CD4-positive, alpha-beta T cell treated with Interleukin-15 for 4 hours (primary cell): ENCODE data around the gene THBS4.

Source experiments
- DNase-seq: peaks from one replicate; pipeline ENCODE4 v3.0.0-alpha.2; 2020; ENCODE audit warnings: low spot score

THBS4 gene

DNA sequence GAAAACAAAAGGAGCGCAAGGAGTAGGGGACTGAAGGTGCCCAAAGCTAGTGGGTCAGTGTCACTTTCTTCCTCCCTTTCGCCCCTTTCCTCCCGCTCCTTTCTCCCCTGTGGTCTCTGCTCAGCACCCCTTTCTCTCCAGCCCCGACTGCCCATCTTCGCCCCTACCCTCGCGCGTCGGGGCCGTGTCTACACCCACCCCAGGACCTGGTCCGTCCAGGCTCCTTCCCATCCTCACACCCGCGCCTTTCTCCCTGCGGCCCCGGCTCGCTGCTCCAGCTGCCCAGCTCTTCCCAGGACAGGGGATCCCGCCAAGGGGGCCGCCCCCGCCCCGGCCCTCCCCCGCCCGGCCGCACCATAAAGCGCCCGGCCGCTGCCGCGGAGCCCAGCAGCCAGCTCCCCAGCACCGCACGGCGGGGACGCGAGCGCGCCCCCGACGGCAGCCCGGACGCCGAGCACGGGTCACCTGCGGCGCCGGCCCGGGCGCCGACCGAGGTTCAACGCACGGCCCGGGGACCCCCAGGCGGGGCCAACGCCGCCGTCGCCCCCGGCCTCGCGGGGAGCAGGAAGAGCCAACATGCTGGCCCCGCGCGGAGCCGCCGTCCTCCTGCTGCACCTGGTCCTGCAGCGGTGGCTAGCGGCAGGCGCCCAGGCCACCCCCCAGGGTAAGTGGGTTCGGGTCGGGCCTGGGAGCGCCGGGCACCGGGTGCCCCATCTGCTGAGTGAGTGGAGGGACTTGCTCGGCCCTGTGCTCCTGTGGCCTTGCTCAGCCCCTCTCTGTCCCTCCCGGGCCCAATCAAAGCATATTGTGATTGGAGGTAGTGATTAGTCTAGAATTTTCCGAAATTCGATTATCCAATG is at the start of gene THBS4:
Gene THBS4, plus strand, starts transcription at position 387 of the 860 bp plus-strand sequence. Its CDS starts 190 bp downstream, at position 577.
- no peak for DNase-seq

DNA sequence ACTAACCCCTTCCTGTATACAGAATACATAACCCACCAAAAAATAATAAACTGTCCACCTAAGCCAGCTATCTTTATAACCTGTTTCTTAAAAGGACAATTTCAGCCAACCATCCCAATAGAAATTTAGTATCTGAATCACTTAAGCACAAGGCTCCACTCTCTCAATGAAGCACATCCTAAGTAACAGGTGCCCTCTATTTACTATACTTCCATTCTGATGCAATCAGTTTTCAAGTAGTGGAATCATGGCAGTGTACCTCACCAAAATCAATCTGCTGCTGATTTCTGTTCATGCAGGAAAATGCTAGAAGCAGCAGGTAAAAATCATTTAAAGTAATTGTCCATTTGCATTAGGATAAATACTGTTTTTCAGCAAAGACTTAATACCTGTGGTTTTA is 48.9 kb upstream of the THBS4 start:
- no peak for DNase-seq

DNA sequence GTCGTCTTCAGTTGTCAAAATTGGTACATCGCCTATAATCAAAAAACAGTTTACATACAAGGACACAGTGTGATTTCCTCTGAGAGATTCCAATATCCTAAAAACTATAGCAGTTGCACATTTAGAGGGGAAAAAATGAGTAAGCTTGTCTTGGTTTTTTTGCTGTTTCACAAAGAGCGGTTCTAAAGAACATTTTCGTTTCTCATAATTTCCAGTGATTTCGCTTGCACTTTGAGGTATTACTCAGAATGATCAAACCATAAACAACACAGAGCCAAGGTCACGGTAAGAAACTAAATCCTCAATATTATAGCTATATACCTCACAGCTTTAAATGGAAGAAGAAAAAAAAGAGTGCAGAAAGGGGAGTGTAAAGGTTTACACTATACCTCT is 44.9 kb upstream of the THBS4 start:
- peak; percentile 58 for DNase-seq

DNA sequence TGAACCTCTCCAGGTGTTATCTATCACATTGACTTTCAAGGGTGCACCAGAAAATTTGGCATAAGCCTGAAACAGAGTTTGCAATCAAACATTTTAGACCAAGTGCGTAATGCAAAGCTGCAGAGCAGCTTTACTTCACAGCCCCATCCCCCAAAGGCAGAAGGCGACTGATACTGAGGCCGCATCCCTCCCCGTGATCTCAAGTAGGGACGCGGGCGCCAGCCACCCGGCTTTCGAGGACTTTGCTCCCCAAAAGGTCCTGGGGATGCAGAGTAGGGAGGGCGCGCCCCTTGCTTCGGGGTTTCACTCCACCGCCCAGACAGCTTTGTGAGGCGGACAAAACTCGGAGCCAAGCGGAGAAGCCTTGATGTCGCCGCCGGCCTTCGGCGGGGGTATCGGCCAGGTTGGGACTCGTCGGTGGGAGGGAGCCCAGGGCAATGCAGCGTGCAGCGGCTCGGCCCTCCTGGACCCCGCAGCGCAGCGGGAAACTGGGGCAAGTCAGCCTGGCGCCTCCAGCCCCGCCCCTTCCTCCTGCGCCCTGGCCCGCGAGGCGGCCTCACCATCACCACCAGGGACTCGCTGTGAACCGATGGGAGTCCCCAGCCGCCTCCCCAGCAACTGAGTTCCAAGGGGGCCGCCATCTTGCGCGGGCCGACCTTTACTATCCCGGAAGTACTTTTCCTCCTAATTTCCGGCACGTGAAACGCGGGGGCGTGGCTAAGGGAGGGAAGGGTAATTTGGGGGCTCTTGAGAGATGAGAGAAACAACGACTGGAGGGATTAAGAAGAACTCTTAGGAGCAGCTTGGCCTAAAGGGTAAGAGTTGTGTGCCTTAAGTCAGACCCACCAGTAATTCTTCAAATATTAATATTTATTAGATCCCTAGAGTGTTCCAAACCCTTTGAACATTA is 44.3 kb upstream of the THBS4 start, which contains the start of gene MTX3:
Gene MTX3, minus strand, starts transcription at position 665 of the 910 bp plus-strand sequence. Its CDS starts 24 bp downstream, at position 641.
- DNase-seq = peak; percentile 86

DNA sequence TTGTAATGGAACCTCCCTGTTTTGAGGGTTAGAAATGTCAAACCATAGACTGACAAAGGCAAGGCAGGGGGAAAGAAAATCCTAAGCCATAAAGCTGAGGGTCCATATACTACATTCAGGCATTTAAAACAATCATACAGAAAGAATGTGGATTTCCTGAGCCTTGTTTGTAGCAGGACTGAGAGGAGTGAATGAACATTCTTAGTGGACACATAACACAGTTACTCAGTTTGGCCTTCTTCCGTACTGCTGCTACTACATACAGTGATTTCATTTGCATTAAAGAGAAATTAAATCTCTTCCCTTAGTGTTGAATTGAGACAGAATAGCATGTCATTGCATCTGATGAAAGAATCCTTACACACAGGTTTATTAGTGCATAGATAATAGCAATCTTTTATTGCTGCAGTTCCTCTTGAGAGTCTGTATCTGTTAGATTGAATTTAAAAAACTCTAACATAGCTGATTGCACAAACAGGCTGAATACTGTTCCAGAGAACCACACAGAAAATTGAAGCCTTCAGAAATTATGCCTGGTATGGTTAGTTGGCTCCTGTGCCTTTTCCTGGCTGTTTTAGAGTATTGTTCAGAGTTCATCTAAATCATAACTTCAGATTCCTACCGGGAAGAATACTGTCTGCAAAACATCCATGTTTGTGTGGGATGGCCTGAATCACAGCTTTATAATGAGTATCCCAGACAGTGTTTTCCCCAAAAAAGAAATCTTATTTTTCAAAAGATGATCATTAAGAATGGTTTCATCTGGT is 42.1 kb upstream of the THBS4 start:
- no peak for DNase-seq

DNA sequence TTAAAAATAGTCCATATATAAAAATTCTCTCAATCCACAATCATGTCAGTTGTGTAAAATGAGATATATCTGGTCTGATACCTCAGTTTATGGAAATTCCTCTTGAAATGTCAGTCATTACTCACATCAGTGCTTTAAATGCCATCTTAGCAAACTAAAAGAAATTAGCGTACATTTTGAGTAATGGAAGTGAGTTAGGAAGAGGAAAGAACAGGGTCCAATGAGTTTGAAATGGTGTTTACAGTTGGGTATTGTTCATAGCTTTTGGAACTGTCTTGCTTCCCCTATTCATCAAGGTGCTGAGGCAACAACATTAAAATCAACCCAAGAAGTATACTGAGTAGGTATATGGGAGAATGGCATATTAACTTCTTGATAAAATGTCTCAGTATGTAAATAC is 35.4 kb upstream of the THBS4 start:
- no peak for DNase-seq

DNA sequence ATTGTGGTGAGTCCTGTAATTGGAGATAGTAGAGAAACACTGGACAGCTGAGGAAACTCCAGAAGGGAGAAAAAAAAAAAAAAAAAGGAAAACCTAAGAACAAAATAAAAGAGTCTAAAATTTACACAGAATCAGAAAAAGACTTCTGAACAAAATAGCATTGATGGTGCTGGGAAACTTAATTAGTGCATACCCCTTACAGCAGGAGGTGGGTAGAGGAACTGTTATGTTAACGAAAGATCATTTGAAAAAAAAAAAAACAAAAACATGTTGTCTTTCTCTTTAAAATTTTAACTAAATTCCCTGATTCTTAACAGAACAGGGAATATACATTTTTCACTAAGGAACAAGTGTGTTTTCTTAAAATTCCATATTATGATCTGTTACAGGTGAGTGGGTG is 32.5 kb upstream of the THBS4 start:
- DNase-seq = no peak

DNA sequence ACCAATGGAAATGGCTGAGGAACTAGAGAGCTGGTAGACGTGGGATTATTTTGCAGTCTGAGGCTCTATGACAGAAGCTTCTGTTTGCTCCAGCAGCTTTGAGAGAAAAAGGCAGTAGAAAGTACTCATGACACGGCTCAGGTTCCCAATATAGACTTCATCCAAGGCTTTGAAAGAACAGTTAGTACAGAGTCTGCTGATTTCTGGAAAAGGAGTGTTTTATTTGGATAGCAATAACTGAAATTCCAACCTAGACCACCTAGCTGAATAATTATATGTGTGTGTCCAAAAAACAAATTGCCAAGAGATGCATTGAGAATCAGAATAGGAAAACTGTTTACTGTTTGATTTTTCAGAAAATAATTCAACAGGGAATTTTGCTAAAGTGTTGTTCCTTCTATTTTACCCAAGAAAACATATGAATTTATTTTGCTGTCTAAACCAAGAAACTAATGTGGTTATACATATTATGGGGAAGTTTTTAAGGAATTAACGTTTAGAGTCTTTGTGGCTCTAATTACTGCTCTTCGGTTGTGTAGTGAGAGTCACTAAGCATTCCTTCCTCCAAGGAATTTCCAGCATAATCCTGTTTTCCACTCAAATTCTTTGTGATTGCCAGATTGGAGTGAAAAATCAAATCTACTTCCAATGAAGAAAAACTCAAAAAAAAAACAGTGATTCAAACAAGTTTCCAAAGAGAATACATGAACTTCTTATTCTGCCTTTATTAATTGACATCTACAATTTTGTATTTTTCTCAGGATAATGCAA is 26.0 kb upstream of the THBS4 start:
- no peak for DNase-seq

DNA sequence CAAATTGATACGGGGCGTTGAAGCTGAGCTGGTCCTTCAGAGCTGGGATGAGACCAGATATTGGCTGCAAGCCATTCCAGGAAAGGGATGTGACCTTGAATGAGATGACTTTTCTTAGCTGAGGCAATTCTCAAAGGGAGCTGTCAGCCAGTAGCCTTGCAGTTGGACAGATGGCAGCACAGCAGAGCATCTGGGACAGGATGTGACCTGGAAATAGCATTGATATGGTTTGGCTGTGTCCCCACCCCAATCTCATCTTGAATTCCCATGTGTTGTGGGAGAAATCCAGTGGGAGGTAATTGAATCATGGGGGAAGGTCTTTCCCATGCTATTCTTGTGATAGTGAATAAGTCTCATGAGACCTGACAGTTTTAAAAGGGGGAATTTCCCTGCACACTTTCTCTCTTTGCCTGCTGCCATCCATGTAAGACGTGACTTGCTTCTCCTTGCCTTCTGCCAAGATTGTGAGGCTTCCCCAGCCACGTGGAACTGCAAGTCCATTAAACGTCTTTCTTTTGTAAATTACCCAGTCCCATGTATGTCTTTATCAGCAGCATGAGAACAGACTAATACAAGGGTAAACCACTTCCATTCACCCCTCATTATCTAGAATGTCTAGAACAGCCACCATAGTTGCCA is 24.3 kb upstream of the THBS4 start:
- no peak for DNase-seq

DNA sequence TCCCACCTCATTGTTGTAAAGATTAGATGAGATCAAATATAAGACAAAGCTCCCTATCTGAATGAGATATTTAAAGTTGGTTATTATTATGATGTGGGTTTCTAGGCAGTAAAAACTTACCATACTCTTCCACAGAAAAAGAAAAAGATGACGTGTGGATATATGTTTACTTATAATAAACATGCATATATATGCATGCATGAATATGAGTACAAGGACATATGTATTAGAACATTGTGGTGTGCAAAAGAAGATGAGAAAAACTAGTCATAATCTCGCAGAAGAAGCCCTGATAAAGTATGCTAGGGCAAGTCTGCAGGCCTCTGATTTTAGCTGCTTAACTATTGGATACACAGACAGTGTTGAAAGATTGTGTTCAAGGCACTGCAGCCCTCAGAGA is 10.1 kb upstream of the THBS4 start:
- no peak for DNase-seq

DNA sequence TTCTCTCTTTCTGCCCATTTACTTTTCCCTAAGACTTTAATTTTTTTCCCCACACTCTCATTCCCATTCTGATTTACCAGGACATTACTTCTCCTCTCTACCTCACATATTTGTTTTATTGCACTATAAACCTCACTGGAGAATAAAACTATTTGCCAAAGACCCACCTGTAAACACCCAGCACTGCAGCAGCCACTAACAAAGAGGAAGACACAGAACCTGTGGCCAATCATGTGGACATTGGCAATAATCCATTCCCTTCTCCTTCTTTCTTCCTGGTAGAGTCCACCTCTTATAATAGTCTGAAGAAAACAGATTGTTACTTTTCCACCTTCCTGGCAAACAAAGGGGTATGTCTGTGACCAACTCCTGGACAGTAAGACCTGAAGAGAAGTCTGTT is 8.3 kb upstream of the THBS4 start:
- DNase-seq = no peak

DNA sequence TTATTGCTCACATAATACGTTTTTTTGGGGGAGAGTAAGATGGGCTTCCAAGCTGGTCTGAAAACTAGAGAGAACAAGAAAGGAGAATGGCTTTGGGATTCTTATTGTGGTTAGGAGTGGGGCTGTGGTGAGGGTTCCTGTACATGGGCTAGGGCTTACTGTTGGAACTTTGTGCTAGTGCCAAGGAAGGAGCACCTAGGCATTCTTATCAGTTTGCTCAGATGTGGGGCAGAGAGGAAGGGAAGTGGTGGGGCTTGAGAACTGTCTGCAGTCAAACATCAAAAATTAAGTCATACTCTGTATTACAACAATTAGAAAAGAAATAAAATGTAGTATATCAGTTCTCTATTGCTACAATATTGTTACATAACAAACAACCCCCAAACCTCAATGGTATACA is 4.0 kb upstream of the THBS4 start:
- DNase-seq = no peak

DNA sequence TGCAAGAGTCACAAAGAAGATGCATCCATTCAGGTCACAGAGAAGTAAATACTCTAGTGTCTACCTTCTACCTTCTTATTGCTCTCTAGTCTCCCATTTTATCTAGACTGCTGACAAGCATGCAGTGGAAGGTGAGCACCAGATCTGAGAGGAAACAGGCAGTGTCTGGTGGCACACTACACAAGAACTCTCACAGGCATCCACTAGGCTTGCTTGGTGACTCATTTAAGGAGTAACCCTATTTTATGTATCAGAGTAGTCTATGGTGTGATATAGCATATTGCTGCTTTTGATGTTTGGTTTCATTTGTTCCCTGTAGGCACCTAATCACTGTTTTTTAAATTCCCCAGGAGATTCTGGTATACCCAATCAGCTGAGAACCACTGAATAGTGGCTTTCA is 1.6 kb upstream of the THBS4 start:
- DNase-seq = no peak

DNA sequence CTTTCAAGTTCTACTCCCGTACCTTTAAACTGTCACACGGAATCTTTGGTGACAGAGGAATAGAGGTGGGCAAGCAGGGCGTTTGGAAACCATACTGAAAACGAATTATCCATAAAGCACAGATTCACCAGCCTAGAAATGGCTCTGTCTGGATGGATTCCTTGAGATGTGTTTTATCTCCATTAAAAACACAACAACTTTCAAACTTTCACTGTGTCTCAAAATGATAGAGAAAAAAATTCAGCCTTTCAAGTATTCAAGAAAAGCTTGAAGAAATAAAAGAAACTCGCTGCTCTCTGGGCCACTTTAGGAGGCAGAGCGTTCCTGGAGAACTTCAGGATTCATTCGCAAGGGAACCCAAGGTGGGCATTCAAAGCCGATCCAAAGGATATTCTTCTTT is 589 bp upstream of the THBS4 start:
- DNase-seq = no peak

DNA sequence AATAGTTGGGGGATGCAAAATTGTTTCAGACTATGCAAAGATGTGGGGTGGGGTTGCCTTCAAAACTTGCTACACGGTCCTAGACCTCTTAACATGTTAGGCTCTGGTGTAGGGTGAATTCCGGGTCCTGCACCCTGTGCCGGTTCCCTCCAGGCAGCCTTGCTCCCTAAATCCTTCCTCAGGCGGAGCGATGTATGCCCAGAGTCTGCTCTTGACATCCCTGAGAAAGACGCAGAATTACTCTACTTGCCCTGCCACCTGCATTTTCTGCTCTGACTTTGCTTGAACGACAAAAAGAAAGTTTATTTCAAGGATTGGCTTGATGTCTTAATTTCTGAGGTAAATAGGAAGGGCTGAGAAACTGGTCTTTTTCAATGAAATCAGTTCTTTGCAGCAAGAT is 691 bp downstream of the THBS4 start:
- no peak for DNase-seq

DNA sequence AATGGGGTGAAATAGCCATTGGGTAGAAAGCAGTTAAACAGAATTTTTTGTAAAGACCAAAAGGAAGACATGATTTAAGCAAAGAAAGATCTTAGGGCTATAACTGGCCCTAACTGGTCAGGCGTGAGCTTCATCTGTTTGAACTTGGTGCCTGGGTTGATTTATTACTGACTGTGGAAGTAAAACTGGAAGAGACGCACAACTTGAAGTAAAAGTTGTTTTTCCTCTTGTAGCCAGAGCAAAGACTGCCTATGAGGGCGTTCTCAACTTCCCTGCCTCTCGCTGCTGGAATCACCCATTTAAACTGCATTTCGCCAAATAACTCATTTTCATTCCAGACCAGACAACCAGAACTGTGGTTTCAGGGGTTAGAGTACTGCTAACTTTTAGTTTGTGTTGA is 1.5 kb downstream of the THBS4 start:
- DNase-seq = no peak

DNA sequence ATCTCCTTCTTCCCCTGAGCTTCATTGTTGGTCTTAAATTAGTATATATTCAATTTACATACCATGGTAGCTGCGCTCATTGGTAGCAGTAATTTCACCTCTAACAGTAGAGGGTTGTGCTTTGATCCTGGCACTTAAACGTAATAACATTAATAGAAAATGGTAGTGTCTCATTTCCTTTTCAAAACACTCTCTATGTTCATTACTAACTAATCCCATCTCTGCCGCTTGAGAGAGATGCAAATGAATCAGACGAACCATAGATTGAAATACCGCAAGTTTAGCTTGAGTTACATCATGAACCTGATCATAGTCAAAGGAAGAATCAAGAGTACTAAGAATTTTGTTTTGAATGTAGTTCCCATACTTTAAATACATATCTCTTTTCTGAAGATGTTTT is 2.2 kb downstream of the THBS4 start:
- DNase-seq = no peak

DNA sequence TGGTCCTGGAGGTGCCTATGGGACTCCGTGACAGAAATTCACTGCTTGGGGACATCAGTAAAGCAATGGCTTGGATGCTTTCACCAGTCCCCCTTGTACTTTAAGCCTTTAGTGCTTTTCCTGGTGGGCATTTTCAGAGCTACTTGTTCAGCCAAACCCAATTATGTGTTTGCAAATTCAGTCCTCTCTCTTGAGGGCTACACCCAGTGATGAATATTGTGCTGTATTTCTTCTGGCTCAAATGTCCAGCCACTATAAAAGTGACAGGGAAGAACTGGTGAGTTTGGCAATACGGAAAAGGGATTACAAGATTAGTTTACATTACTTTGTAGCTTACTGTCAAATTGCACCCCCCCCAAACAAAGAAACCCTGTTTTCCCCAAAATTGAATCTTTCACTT is 4.5 kb downstream of the THBS4 start:
- DNase-seq = no peak

DNA sequence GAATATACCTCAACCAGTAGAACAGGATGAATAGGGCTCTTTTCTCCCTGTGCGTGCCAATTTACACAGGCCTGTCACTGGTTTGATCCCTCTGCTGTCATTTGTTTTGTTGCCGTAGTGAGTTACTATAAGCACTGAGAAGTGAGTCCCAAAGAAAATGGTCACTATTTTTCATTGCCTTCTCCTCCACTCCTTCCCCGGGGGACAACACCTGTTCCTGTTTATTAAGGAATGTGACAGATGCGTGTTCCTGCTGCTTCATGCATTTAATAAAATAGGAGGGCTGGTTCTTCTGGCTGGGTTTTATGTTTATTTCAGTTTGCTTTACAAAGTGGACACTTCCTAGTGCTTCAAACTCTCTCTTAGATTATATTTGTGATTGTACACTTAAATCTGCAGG is 6.4 kb downstream of the THBS4 start:
- no peak for DNase-seq

DNA sequence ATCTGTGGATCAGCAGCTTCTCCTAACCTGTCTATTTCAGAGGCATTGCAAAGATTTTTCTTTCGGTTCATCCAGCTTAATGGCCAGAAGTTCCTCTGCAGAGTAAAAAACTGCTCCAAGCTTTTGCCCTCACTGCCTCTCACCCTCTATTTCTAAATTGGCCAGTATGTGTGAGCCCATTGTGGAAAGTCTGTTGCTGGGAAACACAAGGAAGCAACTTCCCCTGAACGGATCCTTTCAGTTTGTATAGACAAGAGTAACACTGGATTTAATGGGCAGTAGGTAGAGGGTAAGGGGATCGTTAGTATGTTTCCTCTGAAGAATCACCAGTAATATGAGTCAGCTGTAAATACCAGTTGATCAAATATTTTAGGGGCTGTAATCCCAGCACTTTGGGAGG is 7.2 kb downstream of the THBS4 start:
- DNase-seq = no peak

DNA sequence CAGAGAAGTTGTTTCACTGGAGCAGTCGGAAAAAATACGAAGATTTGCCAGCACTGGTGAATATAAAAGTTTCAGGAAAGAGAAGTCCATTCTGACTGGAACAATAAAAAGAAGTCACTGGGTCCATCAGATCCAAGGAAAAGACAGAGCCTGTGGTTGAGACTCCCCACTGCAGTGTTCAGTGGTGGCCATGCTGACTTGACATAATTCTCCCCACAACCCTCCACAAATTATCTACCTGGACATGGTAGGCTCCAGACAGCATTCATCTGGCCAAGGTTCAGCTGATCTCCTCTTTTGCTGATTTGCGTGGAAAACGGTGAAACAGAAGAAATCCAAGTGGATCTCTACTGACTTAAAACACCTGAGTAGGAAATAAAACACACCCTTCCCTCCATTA is 8.0 kb downstream of the THBS4 start:
- DNase-seq = no peak
